OCI-LY1 (cell line): Measurements from ENCODE around the gene ERICH3.

Source experiments
- H2AFZ ChIP-seq: fragments of 200-600 bp; sonication (generic), shearing (Covaris generic); 2 replicates; pipeline ENCODE4 v1.6.0; 2014; ENCODE audit warnings: antibody characterized with exemption, mild to moderate bottlenecking, low read length
- H3F3A ChIP-seq: fragments of 200-600 bp; sonication (generic), shearing (Covaris generic); 2 replicates; pipeline ENCODE4 v1.6.0; 2014; ENCODE audit warnings: mild to moderate bottlenecking, antibody characterized with exemption, low read length, moderate library complexity; ENCODE audit not compliant: insufficient read depth
- H3K27ac ChIP-seq: fragments of 200-600 bp; sonication (generic); 2 replicates; pipeline ENCODE4 v1.5.1; 2014; ENCODE audit warnings: low read length, mixed run types, mild to moderate bottlenecking, low read depth; ENCODE audit not compliant: poor library complexity, severe bottlenecking
- H3K27me3 ChIP-seq: fragments of 200-600 bp; sonication (generic); 2 replicates; pipeline ENCODE4 v1.6.0; 2014; ENCODE audit warnings: antibody characterized with exemption, mild to moderate bottlenecking, low read length, moderate library complexity; ENCODE audit not compliant: insufficient read depth
- H3K36me3 ChIP-seq: fragments of 200-600 bp; sonication (generic); 2 replicates; pipeline ENCODE4 v1.6.1; 2014; ENCODE audit warnings: mild to moderate bottlenecking, antibody characterized with exemption, low read length, moderate library complexity, mixed read lengths; ENCODE audit not compliant: insufficient read depth
- H3K4me1 ChIP-seq: fragments of 200-600 bp; sonication (generic); 2 replicates; pipeline ENCODE4 v1.5.1; 2014; ENCODE audit warnings: mild to moderate bottlenecking, low read length, moderate library complexity; ENCODE audit not compliant: insufficient read depth, severe bottlenecking
- H3K4me2 ChIP-seq: fragments of 200-600 bp; sonication (generic), shearing (Covaris generic); 2 replicates; pipeline ENCODE4 v1.6.1; 2014; ENCODE audit warnings: low read length
- H3K4me3 ChIP-seq: fragments of 200-600 bp; sonication (generic); 2 replicates; pipeline ENCODE4 v1.5.1; 2014; ENCODE audit warnings: low read length, low read depth, mild to moderate bottlenecking, mixed read lengths; ENCODE audit not compliant: poor library complexity, severe bottlenecking
- H3K79me2 ChIP-seq: fragments of 200-600 bp; shearing (Covaris generic); 2 replicates; pipeline ENCODE4 v1.6.1; 2016; ENCODE audit warnings: mixed run types, low read length, mixed read lengths; ENCODE audit not compliant: insufficient read depth
- H3K9ac ChIP-seq: fragments of 200-600 bp; sonication (generic), shearing (Covaris generic); 2 replicates; pipeline ENCODE4 v1.6.1; 2014; ENCODE audit warnings: mild to moderate bottlenecking, low read length, mixed read lengths
- H3K9me2 ChIP-seq: fragments of 200-600 bp; sonication (generic), shearing (Covaris generic); 2 replicates; pipeline ENCODE4 v1.6.1; 2014; ENCODE audit warnings: low read depth, mild to moderate bottlenecking, low read length, mixed read lengths
- H3K9me3 ChIP-seq: fragments of 200-600 bp; shearing (Covaris generic); 2 replicates; pipeline ENCODE4 v1.6.1; 2014; ENCODE audit warnings: low read length, mixed read lengths
- H4K20me1 ChIP-seq: fragments of 200-600 bp; sonication (generic), shearing (Covaris generic); 2 replicates; pipeline ENCODE4 v1.6.0; 2016; ENCODE audit warnings: mild to moderate bottlenecking, low read length; ENCODE audit not compliant: insufficient read depth
- EZH2 ChIP-seq: fragments of 200-600 bp; sonication (generic), shearing (Covaris generic); IDR thresholded peaks from 2 replicates; pipeline ENCODE4 v1.8.0; 2017; ENCODE audit warnings: borderline replicate concordance, mixed run types, mild to moderate bottlenecking, antibody characterized with exemption, low read length, moderate library complexity, mixed read lengths
- TF ChIP-seq, protein P1 (sequence below): fragments of 200-600 bp; sonication (generic), shearing (Covaris generic); IDR thresholded peaks from 2 replicates; pipeline ENCODE4 v1.5.1; 2017; ENCODE audit warnings: mild to moderate bottlenecking, antibody characterized with exemption, low read length, moderate library complexity, mixed read lengths

ERICH3 gene

DNA sequence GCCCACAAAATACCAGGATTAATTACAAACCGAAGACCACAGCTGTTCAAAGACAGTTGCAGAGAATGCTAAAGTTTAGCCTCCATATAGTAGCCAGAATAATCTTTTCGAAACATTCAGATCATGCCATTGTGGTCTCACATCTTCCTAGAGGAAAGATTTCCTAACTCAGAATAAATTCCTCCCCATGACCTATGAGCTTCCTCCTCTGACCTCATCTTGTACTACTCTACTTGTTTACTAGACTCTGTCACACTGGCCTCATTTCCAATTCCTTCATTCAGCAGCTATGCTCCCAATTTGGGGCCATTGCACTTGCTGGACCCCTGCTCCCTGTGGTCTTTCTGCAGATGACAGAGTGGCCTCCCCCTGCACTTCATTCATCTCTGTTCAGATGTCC, 89.4 kb downstream of the ERICH3 start:
- Histone ChIP-seq H3K79me2 (no peaks in the 10 kb centered on the region), H3K4me3 (no peak overlapping the region), H3K9me3 (no peaks in the 10 kb centered on the region), H3K4me2 (no peak overlapping the region), H3K36me3 (no peaks in the 10 kb centered on the region), H3F3A (no peaks in the 10 kb centered on the region), H3K27me3 (no peaks in the 10 kb centered on the region), H2AFZ (no peak overlapping the region), H3K9ac (no peak overlapping the region), H3K4me1 (no peaks in the 10 kb centered on the region), H4K20me1 (no peaks in the 10 kb centered on the region), H3K9me2 (no peaks in the 10 kb centered on the region), H3K27ac (no peak overlapping the region)
- no peak for TF ChIP-seq EZH2
- TF ChIP-seq, protein P1, sequence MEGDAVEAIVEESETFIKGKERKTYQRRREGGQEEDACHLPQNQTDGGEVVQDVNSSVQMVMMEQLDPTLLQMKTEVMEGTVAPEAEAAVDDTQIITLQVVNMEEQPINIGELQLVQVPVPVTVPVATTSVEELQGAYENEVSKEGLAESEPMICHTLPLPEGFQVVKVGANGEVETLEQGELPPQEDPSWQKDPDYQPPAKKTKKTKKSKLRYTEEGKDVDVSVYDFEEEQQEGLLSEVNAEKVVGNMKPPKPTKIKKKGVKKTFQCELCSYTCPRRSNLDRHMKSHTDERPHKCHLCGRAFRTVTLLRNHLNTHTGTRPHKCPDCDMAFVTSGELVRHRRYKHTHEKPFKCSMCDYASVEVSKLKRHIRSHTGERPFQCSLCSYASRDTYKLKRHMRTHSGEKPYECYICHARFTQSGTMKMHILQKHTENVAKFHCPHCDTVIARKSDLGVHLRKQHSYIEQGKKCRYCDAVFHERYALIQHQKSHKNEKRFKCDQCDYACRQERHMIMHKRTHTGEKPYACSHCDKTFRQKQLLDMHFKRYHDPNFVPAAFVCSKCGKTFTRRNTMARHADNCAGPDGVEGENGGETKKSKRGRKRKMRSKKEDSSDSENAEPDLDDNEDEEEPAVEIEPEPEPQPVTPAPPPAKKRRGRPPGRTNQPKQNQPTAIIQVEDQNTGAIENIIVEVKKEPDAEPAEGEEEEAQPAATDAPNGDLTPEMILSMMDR = no peak

DNA sequence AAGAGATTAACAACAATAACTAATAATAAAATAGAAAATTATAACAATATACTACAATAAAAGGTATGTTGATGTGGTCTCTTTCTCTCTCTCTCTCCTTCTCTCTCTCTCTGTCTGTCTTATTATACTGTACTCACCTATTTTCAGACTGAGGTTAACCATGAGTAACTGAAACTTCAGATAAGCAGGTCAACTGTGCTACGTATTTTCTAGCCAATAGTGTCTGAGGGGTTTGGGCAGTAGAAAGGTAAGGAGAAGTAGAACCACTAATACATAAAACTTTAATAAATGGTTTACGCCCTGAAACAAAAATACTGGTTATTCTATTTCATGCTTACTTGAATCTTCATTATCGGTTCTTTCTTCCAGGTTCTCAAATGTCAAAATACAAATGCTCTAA, 90.2 kb downstream of the ERICH3 start:
- H2AFZ ChIP-seq = no peak overlapping the region
- H3K4me2 ChIP-seq = no peak overlapping the region
- TF ChIP-seq EZH2 = no peak
- no peaks in the 10 kb centered on the region for H3K4me1 ChIP-seq
- no peak overlapping the region for H3K4me3 ChIP-seq
- no peaks in the 10 kb centered on the region for H3K9me3 ChIP-seq
- H3K27ac ChIP-seq = no peak overlapping the region
- no peak overlapping the region for H3K9ac ChIP-seq
- no peaks in the 10 kb centered on the region for H3K79me2 ChIP-seq
- H3K9me2 ChIP-seq = no peaks in the 10 kb centered on the region
- no peaks in the 10 kb centered on the region for H4K20me1 ChIP-seq
- no peaks in the 10 kb centered on the region for H3K27me3 ChIP-seq
- no peaks in the 10 kb centered on the region for H3F3A ChIP-seq
- H3K36me3 ChIP-seq = no peaks in the 10 kb centered on the region

DNA sequence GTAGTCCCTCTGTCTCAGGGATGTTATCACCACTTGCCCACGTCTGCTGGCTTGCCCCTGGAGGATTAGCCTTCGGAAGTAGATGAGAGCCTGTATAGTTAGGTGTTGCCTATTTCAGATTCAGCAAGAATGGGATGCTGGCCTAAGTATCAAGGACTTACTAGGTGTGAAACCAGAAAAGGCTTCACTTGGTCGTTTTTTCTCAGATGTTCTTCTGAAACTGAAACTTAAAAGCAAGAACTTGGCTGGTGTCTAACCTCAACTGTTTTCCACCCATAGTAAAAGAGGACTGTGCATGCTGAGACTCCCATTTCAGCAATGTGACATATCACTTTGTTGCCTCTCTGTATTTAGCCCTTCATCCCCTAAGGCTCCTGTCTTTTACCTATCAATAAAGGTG, 94.2 kb downstream of the ERICH3 start:
- Histone ChIP-seq H3K4me1 (no peaks in the 10 kb centered on the region), H2AFZ (no peak overlapping the region), H3K4me3 (no peak overlapping the region), H3K79me2 (no peaks in the 10 kb centered on the region), H3K36me3 (no peaks in the 10 kb centered on the region), H4K20me1 (no peaks in the 10 kb centered on the region), H3K9me3 (no peaks in the 10 kb centered on the region), H3K9ac (no peak overlapping the region), H3K4me2 (no peak overlapping the region), H3K27ac (no peak overlapping the region), H3F3A (no peaks in the 10 kb centered on the region), H3K9me2 (no peaks in the 10 kb centered on the region), H3K27me3 (no peaks in the 10 kb centered on the region)
- TF ChIP-seq EZH2 = no peak
- TF ChIP-seq, protein P1 = no peak

DNA sequence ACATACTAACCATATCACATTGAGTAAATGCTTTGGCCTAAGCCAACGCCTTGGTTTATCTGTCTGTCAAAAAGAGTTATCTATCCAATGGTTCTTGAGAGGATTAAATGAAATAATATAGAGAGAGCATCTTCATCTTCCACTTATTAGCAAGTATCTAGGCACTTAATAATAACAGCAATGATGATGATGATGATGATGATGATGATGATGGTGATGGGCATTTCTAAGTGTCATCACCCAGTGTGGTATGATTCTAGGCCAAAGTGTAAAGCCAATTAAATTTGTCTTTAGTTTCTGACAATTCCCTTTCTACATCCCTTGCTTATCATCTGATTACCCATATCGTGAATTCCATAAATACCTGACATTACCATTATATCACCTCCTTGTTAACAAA, 95.5 kb downstream of the ERICH3 start:
- no peak for TF ChIP-seq EZH2
- TF ChIP-seq, protein P1 = no peak
- H3K79me2 ChIP-seq = no peaks in the 10 kb centered on the region
- H3F3A ChIP-seq = no peaks in the 10 kb centered on the region
- no peaks in the 10 kb centered on the region for H3K4me1 ChIP-seq
- no peaks in the 10 kb centered on the region for H3K36me3 ChIP-seq
- H3K9me3 ChIP-seq = no peaks in the 10 kb centered on the region
- no peak overlapping the region for H3K4me2 ChIP-seq
- H4K20me1 ChIP-seq = no peaks in the 10 kb centered on the region
- H3K27ac ChIP-seq = no peak overlapping the region
- no peak overlapping the region for H3K4me3 ChIP-seq
- H3K9ac ChIP-seq = no peak overlapping the region
- H2AFZ ChIP-seq = no peak overlapping the region
- H3K27me3 ChIP-seq = no peaks in the 10 kb centered on the region
- no peaks in the 10 kb centered on the region for H3K9me2 ChIP-seq
